ENCODE results near the gene EIF3B.
"Not testable (repeated sequence)": the region's sequence is repeated elsewhere in the genome, so short reads cannot be mapped to it uniquely, and the experiment has no call there.

EIF3B gene

GRCh38 chr7:2377492-2377891 is 22.9 kb downstream of the EIF3B start:
- H3K4me1 ChIP-seq (ENCODE audit: control insufficient read depth, insufficient read depth, low read length, unreplicated experiment); H2AFZ ChIP-seq (ENCODE audit: low read length, unreplicated experiment); H3K27me3 ChIP-seq (ENCODE audit: insufficient read depth, low read length); H3K79me2 ChIP-seq (ENCODE audit: control insufficient read depth, insufficient read depth, low read length, unreplicated experiment); H3K4me3 ChIP-seq (ENCODE audit: low read depth, low read length); H3K27ac ChIP-seq (ENCODE audit: low read depth, low read length): not testable (repeated sequence)
- peaks cover 36% of the 10 kb centered on the region; the same call in 1 of the 2 replicates for H3K36me3 ChIP-seq (ENCODE audit: insufficient read depth, low read length)

GRCh38 chr7:2378125-2378524 is 23.5 kb downstream of the EIF3B start:
- not testable (repeated sequence) for H3K4me1 ChIP-seq (ENCODE audit: control insufficient read depth, insufficient read depth, low read length, unreplicated experiment); H2AFZ ChIP-seq (ENCODE audit: low read length, unreplicated experiment); H3K27me3 ChIP-seq (ENCODE audit: insufficient read depth, low read length); H3K79me2 ChIP-seq (ENCODE audit: control insufficient read depth, insufficient read depth, low read length, unreplicated experiment); H3K27ac ChIP-seq (ENCODE audit: low read depth, low read length); H3K4me3 ChIP-seq (ENCODE audit: low read depth, low read length)
- peaks cover 33% of the 10 kb centered on the region; the same call in 1 of the 2 replicates for H3K36me3 ChIP-seq (ENCODE audit: insufficient read depth, low read length)

GRCh38 chr7:2379161-2379560 is 24.5 kb downstream of the EIF3B start:
- Histone ChIP-seq H3K4me3 (ENCODE audit: low read depth, low read length) (no peak overlapping the region), H3K27me3 (ENCODE audit: insufficient read depth, low read length) (no peaks in the 10 kb centered on the region), H3K27ac (ENCODE audit: low read depth, low read length) (no peak overlapping the region), H3K4me1 (ENCODE audit: control insufficient read depth, insufficient read depth, low read length, unreplicated experiment) (no peaks in the 10 kb centered on the region), H3K79me2 (ENCODE audit: control insufficient read depth, insufficient read depth, low read length, unreplicated experiment) (no peaks in the 10 kb centered on the region), H2AFZ (ENCODE audit: low read length, unreplicated experiment) (no peak overlapping the region), H3K36me3 (ENCODE audit: insufficient read depth, low read length) (peaks cover 33% of the 10 kb centered on the region; the same call in 1 of the 2 replicates)

- no peaks in the 10 kb centered on the region for H3K79me2 ChIP-seq (ENCODE audit: control insufficient read depth, insufficient read depth, low read length, unreplicated experiment)
- H3K4me1 ChIP-seq (ENCODE audit: control insufficient read depth, insufficient read depth, low read length, unreplicated experiment) = no peaks in the 10 kb centered on the region
- no peak overlapping the region for H2AFZ ChIP-seq (ENCODE audit: low read length, unreplicated experiment)
- H3K27ac ChIP-seq (ENCODE audit: low read depth, low read length) = no peak overlapping the region
- H3K36me3 ChIP-seq (ENCODE audit: insufficient read depth, low read length) = peaks cover 33% of the 10 kb centered on the region; the same call in 1 of the 2 replicates
- H3K27me3 ChIP-seq (ENCODE audit: insufficient read depth, low read length) = no peaks in the 10 kb centered on the region
- no peak overlapping the region for H3K4me3 ChIP-seq (ENCODE audit: low read depth, low read length)
These were observed 25.3 kb downstream of the EIF3B start for GRCh38 chr7:2379821-2380450.

GRCh38 chr7:2380461-2380860 is 25.8 kb downstream of the EIF3B start:
- Histone ChIP-seq H3K4me3 (ENCODE audit: low read depth, low read length) (no peak overlapping the region), H2AFZ (ENCODE audit: low read length, unreplicated experiment) (no peak overlapping the region), H3K36me3 (ENCODE audit: insufficient read depth, low read length) (peaks cover 33% of the 10 kb centered on the region; the same call in 1 of the 2 replicates), H3K79me2 (ENCODE audit: control insufficient read depth, insufficient read depth, low read length, unreplicated experiment) (no peaks in the 10 kb centered on the region), H3K27ac (ENCODE audit: low read depth, low read length) (no peak overlapping the region), H3K27me3 (ENCODE audit: insufficient read depth, low read length) (no peaks in the 10 kb centered on the region), H3K4me1 (ENCODE audit: control insufficient read depth, insufficient read depth, low read length, unreplicated experiment) (no peaks in the 10 kb centered on the region)

- Histone ChIP-seq H3K36me3 (ENCODE audit: insufficient read depth, low read length) (peaks cover 28% of the 10 kb centered on the region; the same call in 1 of the 2 replicates), H3K27ac (ENCODE audit: low read depth, low read length) (no peak overlapping the region), H3K4me1 (ENCODE audit: control insufficient read depth, insufficient read depth, low read length, unreplicated experiment) (no peaks in the 10 kb centered on the region), H3K79me2 (ENCODE audit: control insufficient read depth, insufficient read depth, low read length, unreplicated experiment) (no peaks in the 10 kb centered on the region), H3K27me3 (ENCODE audit: insufficient read depth, low read length) (no peaks in the 10 kb centered on the region), H2AFZ (ENCODE audit: low read length, unreplicated experiment) (no peak overlapping the region), H3K4me3 (ENCODE audit: low read depth, low read length) (no peak overlapping the region)
These were observed 26.6 kb downstream of the EIF3B start for GRCh38 chr7:2381227-2381626.

- Histone ChIP-seq H3K27ac (ENCODE audit: low read depth, low read length) (no peak overlapping the region), H3K4me1 (ENCODE audit: control insufficient read depth, insufficient read depth, low read length, unreplicated experiment) (no peaks in the 10 kb centered on the region), H3K27me3 (ENCODE audit: insufficient read depth, low read length) (no peaks in the 10 kb centered on the region), H3K79me2 (ENCODE audit: control insufficient read depth, insufficient read depth, low read length, unreplicated experiment) (no peaks in the 10 kb centered on the region), H2AFZ (ENCODE audit: low read length, unreplicated experiment) (no peak overlapping the region), H3K4me3 (ENCODE audit: low read depth, low read length) (no peak overlapping the region), H3K36me3 (ENCODE audit: insufficient read depth, low read length) (peaks cover 20% of the 10 kb centered on the region; the same call in 1 of the 2 replicates)
These were observed 27.4 kb downstream of the EIF3B start for GRCh38 chr7:2381881-2382509.

- Histone ChIP-seq H3K27ac (ENCODE audit: low read depth, low read length) (no peak overlapping the region), H3K4me1 (ENCODE audit: control insufficient read depth, insufficient read depth, low read length, unreplicated experiment) (no peaks in the 10 kb centered on the region), H3K79me2 (ENCODE audit: control insufficient read depth, insufficient read depth, low read length, unreplicated experiment) (no peaks in the 10 kb centered on the region), H3K36me3 (ENCODE audit: insufficient read depth, low read length) (peaks cover 17% of the 10 kb centered on the region; the same call in 1 of the 2 replicates), H3K4me3 (ENCODE audit: low read depth, low read length) (no peak overlapping the region), H3K27me3 (ENCODE audit: insufficient read depth, low read length) (no peaks in the 10 kb centered on the region), H2AFZ (ENCODE audit: low read length, unreplicated experiment) (no peak overlapping the region)
These were observed 29.1 kb downstream of the EIF3B start for GRCh38 chr7:2383543-2384274.

- no peaks in the 10 kb centered on the region for H3K79me2 ChIP-seq (ENCODE audit: control insufficient read depth, insufficient read depth, low read length, unreplicated experiment)
- no peak overlapping the region for H3K4me3 ChIP-seq (ENCODE audit: low read depth, low read length)
- 0 out of 2 replicates have a peak, but pooled peaks cover 8% of the 10 kb centered on the region for H3K36me3 ChIP-seq (ENCODE audit: insufficient read depth, low read length)
- no peak overlapping the region for H3K27ac ChIP-seq (ENCODE audit: low read depth, low read length)
- no peak overlapping the region for H2AFZ ChIP-seq (ENCODE audit: low read length, unreplicated experiment)
- no peaks in the 10 kb centered on the region for H3K4me1 ChIP-seq (ENCODE audit: control insufficient read depth, insufficient read depth, low read length, unreplicated experiment)
- H3K27me3 ChIP-seq (ENCODE audit: insufficient read depth, low read length) = no peaks in the 10 kb centered on the region
These were observed 30.0 kb downstream of the EIF3B start for GRCh38 chr7:2384354-2385243.

- H3K79me2 ChIP-seq (ENCODE audit: control insufficient read depth, insufficient read depth, low read length, unreplicated experiment); H3K36me3 ChIP-seq (ENCODE audit: insufficient read depth, low read length); H3K27ac ChIP-seq (ENCODE audit: low read depth, low read length); H3K27me3 ChIP-seq (ENCODE audit: insufficient read depth, low read length); H3K4me3 ChIP-seq (ENCODE audit: low read depth, low read length); H3K4me1 ChIP-seq (ENCODE audit: control insufficient read depth, insufficient read depth, low read length, unreplicated experiment); H2AFZ ChIP-seq (ENCODE audit: low read length, unreplicated experiment): not testable (repeated sequence)
These were observed 31.5 kb downstream of the EIF3B start for GRCh38 chr7:2386122-2386521.
